Muscle layer of colon (tissue), 2 donors: ENCODE measurements around the gene PHF11.

Experiments
- H3K27ac ChIP-seq: one replicate; pipeline ENCODE4 v1.7.0; 2013; ENCODE audit warnings: low read depth, mild to moderate bottlenecking, low read length, moderate library complexity
- H3K27me3 ChIP-seq, 2 donors: one replicate each; pipeline ENCODE4 v1.7.0; 2013; ENCODE audit warnings: low read length in 2 of 2, mild to moderate bottlenecking in 2 of 2; ENCODE audit not compliant: insufficient read depth in 2 of 2, control insufficient read depth in 1 of 2
- H3K36me3 ChIP-seq: one replicate; pipeline ENCODE4 v1.7.0; 2013; ENCODE audit warnings: mild to moderate bottlenecking, low read length; ENCODE audit not compliant: insufficient read depth
- H3K4me1 ChIP-seq: one replicate; pipeline ENCODE4 v1.7.0; 2013; ENCODE audit warnings: mild to moderate bottlenecking, low read length; ENCODE audit not compliant: insufficient read depth
- H3K4me3 ChIP-seq, 2 donors: one replicate each; pipeline ENCODE4 v1.7.0; 2013; ENCODE audit warnings: low read length in 2 of 2, low read depth in 1 of 2, mild to moderate bottlenecking in 1 of 2, moderate library complexity in 1 of 2
- H3K9ac ChIP-seq: one replicate; pipeline ENCODE4 v1.7.0; 2013; ENCODE audit warnings: low read length
- H3K9me3 ChIP-seq: one replicate; pipeline ENCODE4 v1.7.0; 2013; ENCODE audit warnings: mild to moderate bottlenecking, low read length
- donor health status: abdominal sarcoma.
- donor health status: Adenocarcinoma of cecum.

Gene PHF11

DNA sequence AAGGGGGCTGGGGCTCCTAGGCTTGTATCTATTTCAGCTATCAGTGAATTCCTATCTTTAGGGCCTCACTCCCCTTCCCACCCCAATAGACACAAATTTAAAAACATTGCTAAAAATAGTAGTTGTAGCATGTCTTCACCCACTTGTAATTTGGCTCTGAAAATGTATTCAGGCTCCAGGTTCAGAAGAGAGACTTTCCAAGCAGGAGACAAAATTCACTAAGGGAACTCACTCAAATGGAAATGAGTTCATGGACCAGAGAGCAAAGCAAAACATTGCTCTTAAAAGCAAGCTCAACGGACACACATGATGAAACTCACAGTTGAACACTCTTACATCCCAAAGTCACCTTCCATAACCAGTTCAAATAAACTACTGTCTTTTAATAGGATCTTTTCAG, 36.8 kb downstream of the PHF11 start:
- Histone ChIP-seq H3K9ac (no peak overlapping the region), H3K4me1 (no peaks in the 10 kb centered on the region), H3K27ac (no peak overlapping the region), H3K27me3 (no peaks in the 10 kb centered on the region), H3K36me3 (peaks cover 20% of the 10 kb centered on the region), H3K4me3 (no peak overlapping the region), H3K9me3 (no peaks in the 10 kb centered on the region)

DNA sequence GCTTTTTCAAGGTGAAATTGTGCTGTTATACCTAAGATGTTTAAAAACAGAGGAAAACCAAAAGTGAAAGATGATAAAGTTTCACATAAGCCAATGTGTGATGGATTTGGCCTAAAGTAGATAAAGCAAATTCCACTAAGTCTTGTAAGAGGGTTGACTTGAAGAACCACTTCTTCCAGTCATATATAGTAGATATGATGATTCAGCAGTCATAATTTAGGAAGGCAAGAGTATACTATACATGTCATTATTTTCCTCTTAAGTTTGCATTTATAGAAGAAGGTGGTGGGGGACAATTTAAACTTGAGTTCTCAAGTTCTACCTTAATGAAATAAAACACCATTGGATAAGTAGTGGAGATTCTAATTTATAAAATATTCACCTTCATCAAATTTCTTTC, 37.3 kb downstream of the PHF11 start:
- no peaks in the 10 kb centered on the region for H3K9me3 ChIP-seq
- H3K27ac ChIP-seq: no peak overlapping the region
- H3K36me3 ChIP-seq: peaks cover 16% of the 10 kb centered on the region
- no peaks in the 10 kb centered on the region for H3K4me1 ChIP-seq
- no peak overlapping the region for H3K9ac ChIP-seq
- H3K4me3 ChIP-seq: no peak overlapping the region
- no peaks in the 10 kb centered on the region for H3K27me3 ChIP-seq

DNA sequence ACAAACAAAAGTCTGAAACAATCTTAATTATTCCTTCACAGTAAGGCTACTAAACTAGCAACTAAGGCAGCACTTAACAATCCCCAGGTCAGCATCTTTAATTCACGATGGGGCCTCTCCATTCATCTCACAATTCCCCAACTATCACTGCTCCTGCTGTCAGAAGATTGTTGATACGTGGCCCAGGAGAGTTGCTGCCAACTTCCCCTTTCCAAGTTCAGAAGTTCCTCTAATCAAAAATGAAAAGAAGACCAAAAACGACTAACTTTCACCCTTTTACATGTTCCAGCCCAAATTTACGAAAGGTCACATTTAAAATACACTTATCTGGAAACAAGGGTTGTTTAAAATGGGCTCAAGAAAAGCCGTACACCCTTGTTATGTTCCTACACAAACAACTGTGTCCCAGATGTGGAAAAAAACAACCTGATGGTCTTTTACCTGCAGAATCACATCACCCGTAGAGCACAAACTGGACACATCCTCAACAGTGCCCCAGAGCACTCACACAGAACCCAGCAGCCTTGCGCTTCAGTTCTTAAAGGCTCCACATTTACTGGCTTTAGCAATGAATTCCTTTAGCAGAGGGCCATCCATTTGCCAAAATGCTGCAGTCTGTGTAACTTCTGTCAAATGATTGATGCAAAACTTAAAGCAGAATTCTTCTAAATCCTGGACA, 38.0 kb downstream of the PHF11 start:
- Histone ChIP-seq H3K9ac (no peak overlapping the region), H3K4me1 (no peaks in the 10 kb centered on the region), H3K9me3 (no peaks in the 10 kb centered on the region), H3K27me3 (no peaks in the 10 kb centered on the region), H3K27ac (no peak overlapping the region), H3K36me3 (peaks cover 11% of the 10 kb centered on the region), H3K4me3 (no peak overlapping the region)

DNA sequence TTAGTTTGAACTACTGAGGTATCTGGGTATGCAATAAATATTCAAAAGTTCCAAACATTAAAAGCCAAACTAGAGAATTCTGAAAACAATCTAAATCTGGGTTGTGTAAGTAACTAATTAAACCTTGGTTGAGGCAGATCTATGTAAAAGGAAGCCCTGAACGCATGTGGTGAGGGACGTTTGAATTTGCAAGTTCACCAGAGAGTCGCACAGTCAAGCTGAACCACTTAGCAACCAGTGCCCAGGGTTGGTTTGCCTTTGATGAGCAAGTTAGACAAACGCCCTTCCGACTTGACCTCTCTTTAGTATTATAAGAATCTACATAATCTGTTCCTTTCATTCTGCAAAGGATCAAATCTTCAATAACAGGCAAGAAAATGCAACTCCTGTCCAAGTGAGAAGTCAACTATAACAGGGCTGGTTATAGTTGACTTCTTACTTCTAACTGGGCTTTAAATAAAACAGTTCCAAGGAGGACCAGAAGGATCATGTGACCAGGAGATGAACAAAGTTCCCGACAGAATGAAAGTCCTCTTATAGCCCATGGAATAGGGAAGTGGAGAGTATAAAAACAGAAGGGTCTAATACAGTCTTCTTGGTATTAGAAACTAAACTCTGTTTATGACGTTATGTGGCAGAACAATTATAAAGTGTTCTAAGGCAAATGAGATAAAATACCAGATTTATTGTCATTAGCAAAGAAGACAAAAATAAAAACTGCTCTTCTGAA, 40.6 kb downstream of the PHF11 start:
- no peaks in the 10 kb centered on the region for H3K4me1 ChIP-seq
- no peak overlapping the region for H3K4me3 ChIP-seq
- H3K27me3 ChIP-seq: no peaks in the 10 kb centered on the region
- no peak overlapping the region for H3K9ac ChIP-seq
- H3K36me3 ChIP-seq: peaks cover 13% of the 10 kb centered on the region
- H3K9me3 ChIP-seq: no peaks in the 10 kb centered on the region
- H3K27ac ChIP-seq: no peak overlapping the region

DNA sequence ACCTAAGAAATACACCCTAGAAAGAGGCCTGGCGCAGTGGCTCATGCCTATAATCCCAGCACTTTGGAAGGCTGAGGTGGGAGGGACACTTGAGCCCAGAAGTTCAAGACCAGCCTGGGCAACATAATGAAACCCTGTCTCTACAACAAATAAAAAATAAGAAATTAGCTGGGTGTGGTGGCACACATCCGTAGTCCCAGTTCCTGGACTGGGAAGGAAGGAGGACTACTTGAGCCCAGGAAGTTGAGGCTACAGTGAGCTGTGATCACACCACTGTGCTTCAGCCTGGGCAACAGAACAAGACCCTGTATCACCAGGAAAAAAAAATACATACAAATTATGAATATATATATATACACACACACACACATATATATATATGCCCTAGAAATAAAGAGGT, 42.7 kb downstream of the PHF11 start:
- peaks cover 9% of the 10 kb centered on the region for H3K36me3 ChIP-seq
- no peak overlapping the region for H3K4me3 ChIP-seq
- no peak overlapping the region for H3K9ac ChIP-seq
- H3K4me1 ChIP-seq: no peaks in the 10 kb centered on the region
- no peak overlapping the region for H3K27ac ChIP-seq
- H3K9me3 ChIP-seq: no peaks in the 10 kb centered on the region
- no peaks in the 10 kb centered on the region for H3K27me3 ChIP-seq

DNA sequence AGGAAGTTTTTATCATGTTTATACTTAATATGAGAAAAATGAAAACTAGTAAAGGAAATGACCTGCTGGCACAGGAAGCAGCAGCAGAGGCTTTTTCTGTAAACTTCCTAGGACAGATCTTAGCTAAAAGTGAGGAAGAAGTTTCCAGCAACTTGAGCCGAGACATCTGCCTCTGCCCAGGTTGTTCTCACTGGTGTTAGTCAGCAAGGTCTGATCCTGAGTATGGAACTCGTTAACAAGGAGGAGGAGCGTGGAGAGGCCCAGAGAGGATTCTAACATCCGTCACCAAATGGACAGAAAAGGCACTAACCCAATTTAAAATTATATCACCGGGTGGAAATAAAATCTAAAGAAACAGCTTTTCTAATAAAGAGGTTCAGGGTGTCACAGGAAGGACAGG, 43.6 kb downstream of the PHF11 start:
- Histone ChIP-seq H3K27ac (no peak overlapping the region), H3K36me3 (peaks cover 3% of the 10 kb centered on the region), H3K27me3 (no peaks in the 10 kb centered on the region), H3K4me3 (no peak overlapping the region), H3K9me3 (no peaks in the 10 kb centered on the region), H3K4me1 (no peaks in the 10 kb centered on the region), H3K9ac (no peak overlapping the region)

DNA sequence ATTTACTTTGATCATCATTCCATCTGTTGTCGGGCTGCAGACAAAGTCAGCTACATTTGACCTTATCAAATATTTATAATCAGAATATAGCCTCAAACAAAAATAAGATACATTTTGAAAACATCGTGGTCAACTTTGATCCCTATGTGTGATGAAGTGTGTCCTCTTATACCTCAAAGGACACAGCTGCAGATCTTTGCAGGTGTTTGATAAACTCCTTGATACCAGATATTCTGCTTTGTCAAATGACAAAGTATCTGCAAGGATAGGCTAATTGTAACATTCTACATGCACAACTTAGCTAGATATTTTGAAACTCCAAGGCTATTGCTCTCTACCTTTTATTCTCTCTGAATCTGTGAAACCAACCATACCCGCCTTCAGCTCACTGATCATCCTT, 44.0 kb downstream of the PHF11 start:
- Histone ChIP-seq H3K36me3 (peaks cover 3% of the 10 kb centered on the region), H3K9ac (no peak overlapping the region), H3K27me3 (no peaks in the 10 kb centered on the region), H3K4me1 (no peaks in the 10 kb centered on the region), H3K4me3 (no peak overlapping the region), H3K27ac (no peak overlapping the region), H3K9me3 (no peaks in the 10 kb centered on the region)

DNA sequence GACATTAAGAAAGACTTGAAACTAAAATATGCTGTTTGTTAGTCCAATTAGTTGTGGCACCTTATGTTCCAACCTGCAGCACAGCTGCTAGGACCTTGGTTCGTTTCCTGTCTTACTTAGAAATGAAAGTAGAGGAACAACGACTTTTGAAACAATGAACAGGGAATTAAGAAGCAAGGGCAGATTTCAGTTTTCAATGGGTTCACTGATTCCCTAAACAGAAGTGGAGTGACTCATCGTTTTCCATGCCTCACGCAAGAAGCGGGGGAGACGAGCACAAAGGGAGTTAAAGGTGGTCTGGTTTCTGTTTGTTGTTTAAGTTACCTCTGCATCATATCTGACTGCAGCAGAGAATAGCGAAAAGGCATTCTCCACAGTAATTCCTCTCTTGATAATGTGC, 44.8 kb downstream of the PHF11 start:
- Histone ChIP-seq H3K9ac (no peak overlapping the region), H3K27ac (no peak overlapping the region)

DNA sequence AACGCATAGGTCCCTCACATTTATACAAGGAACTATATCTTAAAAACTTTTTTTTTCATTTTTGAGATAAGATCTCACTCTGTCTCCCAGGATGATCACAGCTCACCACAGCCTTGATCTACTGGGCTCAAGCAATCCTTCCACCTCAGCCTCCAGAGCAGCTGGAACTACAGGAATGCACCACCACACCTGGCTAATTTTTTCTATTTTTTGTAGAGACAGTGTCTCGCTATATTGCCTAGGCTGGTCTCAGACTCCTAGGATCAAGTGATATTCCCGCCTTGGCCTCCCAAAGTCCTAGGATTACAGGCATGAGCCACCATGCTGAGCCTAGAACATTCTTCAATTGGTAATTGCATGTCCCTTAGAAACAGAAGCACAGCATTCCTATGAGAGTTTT, 47.9 kb downstream of the PHF11 start:
- Histone ChIP-seq H3K27me3 (no peaks in the 10 kb centered on the region), H3K4me3 (no peak overlapping the region), H3K9ac (no peak overlapping the region), H3K36me3 (peaks cover 14% of the 10 kb centered on the region), H3K4me1 (no peaks in the 10 kb centered on the region), H3K9me3 (no peaks in the 10 kb centered on the region), H3K27ac (no peak overlapping the region)

More for the DNA sequence above, 44.8 kb downstream of the PHF11 start:
- no peaks in the 10 kb centered on the region for H3K9me3 ChIP-seq
- peaks cover 8% of the 10 kb centered on the region for H3K36me3 ChIP-seq
- H3K27me3 ChIP-seq: no peaks in the 10 kb centered on the region
- H3K4me1 ChIP-seq: no peaks in the 10 kb centered on the region
- H3K4me3 ChIP-seq: no peak overlapping the region

DNA sequence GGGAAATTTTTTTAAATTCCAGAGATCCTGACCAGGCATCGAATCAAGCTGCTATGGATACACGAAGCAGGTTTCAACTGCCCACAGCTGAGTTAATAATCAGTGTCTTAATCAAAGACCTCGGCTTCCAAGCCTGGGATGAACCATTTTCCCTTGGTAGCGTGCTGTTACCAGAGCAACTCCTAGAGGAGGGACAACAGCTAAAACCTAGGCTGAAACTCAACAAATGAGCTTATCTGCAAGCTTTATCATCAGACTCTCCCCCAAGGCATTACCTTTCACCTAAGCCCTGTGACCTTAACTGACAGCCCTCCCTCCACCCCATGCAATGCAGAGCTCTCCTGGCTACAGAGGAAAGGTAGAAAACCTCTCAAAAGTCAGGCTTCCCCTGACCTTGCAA, 49.9 kb downstream of the PHF11 start:
- no peak overlapping the region for H3K4me3 ChIP-seq
- H3K9ac ChIP-seq: no peak overlapping the region
- H3K9me3 ChIP-seq: no peaks in the 10 kb centered on the region
- no peak overlapping the region for H3K27ac ChIP-seq
- no peaks in the 10 kb centered on the region for H3K4me1 ChIP-seq
- no peaks in the 10 kb centered on the region for H3K27me3 ChIP-seq
- H3K36me3 ChIP-seq: peaks cover 12% of the 10 kb centered on the region

DNA sequence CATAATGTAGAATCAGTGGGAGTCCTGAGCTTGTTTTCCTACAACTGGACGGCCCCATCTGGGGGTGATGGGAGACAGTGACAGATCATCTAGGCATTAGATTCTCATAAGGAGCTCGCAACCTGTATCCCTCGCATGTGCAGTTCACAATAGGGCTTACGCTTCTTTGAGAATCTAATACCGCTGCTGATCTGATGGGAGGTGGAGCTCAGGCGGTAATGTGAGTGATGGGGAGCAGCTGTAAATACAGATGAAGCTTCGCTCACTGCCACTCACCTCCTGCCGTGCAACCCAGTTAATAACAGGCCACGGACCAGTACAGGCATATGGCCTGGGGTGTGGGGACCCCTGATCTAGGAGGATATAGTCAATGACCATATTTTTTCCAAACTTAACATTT, 50.8 kb downstream of the PHF11 start:
- H3K9ac ChIP-seq: no peak overlapping the region
- no peak overlapping the region for H3K4me3 ChIP-seq
- no peak overlapping the region for H3K27ac ChIP-seq
- H3K27me3 ChIP-seq: no peaks in the 10 kb centered on the region
- H3K36me3 ChIP-seq: peaks cover 15% of the 10 kb centered on the region
- H3K9me3 ChIP-seq: no peaks in the 10 kb centered on the region
- H3K4me1 ChIP-seq: no peaks in the 10 kb centered on the region

DNA sequence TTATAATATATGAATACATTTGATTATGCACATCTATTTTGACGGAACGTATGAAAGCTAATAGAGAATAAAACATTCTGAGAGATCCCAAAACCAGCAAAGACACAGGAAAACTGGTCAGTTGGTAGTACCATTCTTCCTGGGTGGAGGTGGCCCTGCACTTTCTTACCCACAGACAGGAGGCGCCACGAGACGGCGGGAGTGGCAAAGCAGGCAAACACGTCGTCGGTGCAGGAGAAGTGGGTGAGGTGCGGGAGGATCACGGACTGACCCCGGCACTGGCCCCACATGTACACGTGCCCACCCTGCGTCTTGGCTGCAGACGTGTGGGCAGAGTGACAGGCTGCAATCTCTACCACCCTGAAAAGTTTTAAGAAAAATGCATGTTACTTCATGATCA, 53.5 kb downstream of the PHF11 start:
- Histone ChIP-seq H3K4me1 (no peaks in the 10 kb centered on the region), H3K36me3 (peaks cover 15% of the 10 kb centered on the region), H3K4me3 (no peak overlapping the region)

More for the DNA sequence above, 53.5 kb downstream of the PHF11 start:
- Histone ChIP-seq H3K27me3 (no peaks in the 10 kb centered on the region), H3K9me3 (no peaks in the 10 kb centered on the region), H3K27ac (no peak overlapping the region), H3K9ac (no peak overlapping the region)
